ACC112 (cell line): ENCODE results near the gene CAMKMT.
"Not testable (repeated sequence)": the region's sequence is repeated elsewhere in the genome, so short reads cannot be mapped to it uniquely, and the experiment has no call there.

Experiments used
- H2AFZ ChIP-seq: fragments of 200-600 bp; sonication (generic); one replicate; pipeline ENCODE4 v1.6.0; 2017; ENCODE audit warnings: antibody characterized with exemption, low read length; ENCODE audit not compliant: unreplicated experiment
- H3K27ac ChIP-seq: fragments of 200-600 bp; sonication (generic); 2 replicates; pipeline ENCODE4 v1.5.1; 2014; ENCODE audit warnings: low read depth, mild to moderate bottlenecking, antibody characterized with exemption, low read length, moderate library complexity
- H3K27me3 ChIP-seq: fragments of 200-600 bp; sonication (generic); 2 replicates; pipeline ENCODE4 v1.6.1; 2014; ENCODE audit warnings: mild to moderate bottlenecking, antibody characterized with exemption, low read length, moderate library complexity, mixed read lengths; ENCODE audit not compliant: insufficient read depth
- H3K36me3 ChIP-seq: fragments of 200-600 bp; sonication (generic); 2 replicates; pipeline ENCODE4 v1.6.1; 2016; ENCODE audit warnings: mild to moderate bottlenecking, antibody characterized with exemption, low read length, moderate library complexity, mixed read lengths; ENCODE audit not compliant: insufficient read depth
- H3K4me1 ChIP-seq: fragments of 200-600 bp; sonication (generic); one replicate; pipeline ENCODE4 v1.6.1; 2016; ENCODE audit warnings: low read length, mixed read lengths; ENCODE audit not compliant: insufficient read depth, unreplicated experiment, control insufficient read depth
- H3K4me3 ChIP-seq: fragments of 200-600 bp; sonication (generic); 2 replicates; pipeline ENCODE4 v1.5.1; 2014; ENCODE audit warnings: mild to moderate bottlenecking, low read depth, low read length
- H3K79me2 ChIP-seq: fragments of 200-600 bp; sonication (generic); one replicate; pipeline ENCODE4 v1.6.0; 2016; ENCODE audit warnings: low read length; ENCODE audit not compliant: control insufficient read depth, unreplicated experiment, insufficient read depth

CAMKMT gene

DNA sequence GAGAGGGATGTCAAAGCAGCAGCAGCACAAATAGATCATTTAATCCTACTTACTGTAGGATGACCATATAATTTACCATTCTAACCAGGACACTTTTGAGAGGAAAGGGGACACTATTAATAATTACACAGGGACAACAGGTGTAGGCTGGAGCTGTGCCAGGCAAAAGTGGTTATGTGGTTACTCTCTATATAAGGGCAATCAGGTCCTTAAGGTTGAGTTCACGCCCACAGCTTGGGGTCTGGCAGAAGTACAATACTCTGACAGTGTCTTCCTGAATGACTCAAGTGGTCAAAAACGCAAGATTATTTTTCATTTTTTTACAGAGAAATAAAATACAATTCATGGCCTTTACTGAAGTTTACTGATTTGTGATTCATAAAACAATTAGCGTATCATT lies 3.2 kb upstream of the CAMKMT start:
- peaks cover 14% of the 10 kb centered on the region for H3K4me1 ChIP-seq
- H2AFZ ChIP-seq: no peak overlapping the region
- no peaks in the 10 kb centered on the region for H3K27me3 ChIP-seq
- no peak overlapping the region for H3K4me3 ChIP-seq
- 0 out of 2 replicates have a peak, but pooled peaks cover 4% of the 10 kb centered on the region for H3K36me3 ChIP-seq
- peaks cover 40% of the 10 kb centered on the region for H3K79me2 ChIP-seq
- no peak overlapping the region for H3K27ac ChIP-seq

- Histone ChIP-seq H3K4me1 (peaks cover 14% of the 10 kb centered on the region), H3K27me3 (no peaks in the 10 kb centered on the region), H3K4me3 (peak overlapping the region; percentile 89), H3K79me2 (peaks cover 34% of the 10 kb centered on the region), H2AFZ (peak overlapping the region; percentile 94), H3K27ac (peak overlapping the region; percentile 96), H3K36me3 (0 out of 2 replicates have a peak, but pooled peaks cover 2% of the 10 kb centered on the region)
Measured at GRCh38 chr2:44360749-44361329, 908 bp upstream of the CAMKMT start.

DNA sequence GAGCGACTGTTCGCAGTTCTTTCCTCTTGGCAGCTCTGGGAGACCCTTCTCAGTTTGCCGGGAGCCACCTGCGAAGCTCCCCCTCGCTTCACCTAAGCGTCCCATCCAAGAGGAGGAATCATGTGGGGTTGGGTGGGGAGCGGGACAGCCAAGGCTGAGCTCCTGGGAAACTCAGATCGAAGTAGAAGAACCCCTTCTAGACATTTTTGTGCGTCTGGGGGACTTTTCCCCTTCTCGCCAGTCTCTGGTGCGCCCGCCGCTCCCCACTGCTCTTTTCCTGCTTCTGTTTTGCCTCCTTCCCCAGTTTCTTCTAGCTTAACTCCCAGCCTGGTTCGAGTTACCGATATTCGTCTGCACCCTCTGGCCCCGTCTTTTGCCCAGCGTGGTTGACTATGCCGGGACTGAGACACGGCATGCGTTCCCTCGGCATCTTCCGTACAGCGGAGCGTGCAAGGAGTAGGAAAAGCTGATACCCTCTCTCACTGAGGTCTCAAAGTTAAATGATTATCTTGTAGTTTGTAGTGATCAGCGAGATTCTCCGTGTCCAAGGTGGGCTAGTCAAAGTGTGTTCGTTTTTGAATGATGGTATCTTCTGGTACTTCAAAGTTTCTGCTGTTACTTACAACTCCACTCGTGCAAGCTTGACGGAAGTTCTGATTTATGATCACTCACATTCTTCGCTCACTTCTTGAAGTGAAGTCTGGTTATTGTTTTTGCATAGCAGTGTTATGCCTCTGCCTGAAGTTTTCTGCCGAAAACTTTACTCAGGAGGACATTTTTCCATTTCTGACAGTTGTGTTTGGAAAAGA lies 664 bp downstream of the CAMKMT start:
- Histone ChIP-seq H3K4me1 (peaks cover 14% of the 10 kb centered on the region), H3K27ac (peak overlapping the region; percentile 24; the same call in 1 of the 2 replicates), H2AFZ (peak overlapping the region; percentile 89), H3K36me3 (no peaks in the 10 kb centered on the region), H3K27me3 (no peaks in the 10 kb centered on the region), H3K79me2 (peaks cover 23% of the 10 kb centered on the region), H3K4me3 (peak overlapping the region; percentile 89)

DNA sequence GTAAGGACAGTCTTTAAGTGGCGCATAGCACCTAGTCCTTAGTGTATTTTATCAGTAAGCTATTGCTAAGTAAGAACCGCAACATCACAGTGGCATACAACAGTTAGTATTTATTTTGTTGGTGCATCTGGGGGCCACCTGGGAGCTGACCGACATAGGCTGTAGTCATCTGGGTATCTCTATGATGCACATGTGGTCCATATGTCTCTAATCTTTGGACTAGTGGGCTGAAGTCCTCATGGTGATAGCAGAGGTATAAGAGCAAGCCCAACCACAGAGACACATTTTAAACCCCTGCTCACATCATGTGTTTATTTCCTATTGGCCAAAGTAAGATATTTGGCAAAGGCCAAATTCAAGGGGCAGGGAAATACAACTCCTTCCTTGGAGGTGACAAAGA lies 2.9 kb downstream of the CAMKMT start:
- H2AFZ ChIP-seq: no peak overlapping the region
- no peaks in the 10 kb centered on the region for H3K27me3 ChIP-seq
- peaks cover 10% of the 10 kb centered on the region for H3K4me1 ChIP-seq
- no peak overlapping the region for H3K4me3 ChIP-seq
- H3K36me3 ChIP-seq: no peaks in the 10 kb centered on the region
- H3K79me2 ChIP-seq: peaks cover 17% of the 10 kb centered on the region
- H3K27ac ChIP-seq: no peak overlapping the region

GRCh38 chr2:44367591-44367990 lies 5.8 kb downstream of the CAMKMT start:
- Histone ChIP-seq H3K79me2 (no peaks in the 10 kb centered on the region), H3K4me1 (no peaks in the 10 kb centered on the region), H3K4me3 (no peak overlapping the region), H3K27me3 (no peaks in the 10 kb centered on the region), H3K27ac (no peak overlapping the region), H2AFZ (no peak overlapping the region), H3K36me3 (no peaks in the 10 kb centered on the region)

GRCh38 chr2:44369392-44369791 lies 7.6 kb downstream of the CAMKMT start:
- Histone ChIP-seq H3K4me3 (no peak overlapping the region), H2AFZ (no peak overlapping the region), H3K79me2 (no peaks in the 10 kb centered on the region), H3K27ac (no peak overlapping the region), H3K27me3 (no peaks in the 10 kb centered on the region), H3K4me1 (no peaks in the 10 kb centered on the region), H3K36me3 (no peaks in the 10 kb centered on the region)

GRCh38 chr2:44371445-44371844 lies 9.7 kb downstream of the CAMKMT start:
- Histone ChIP-seq H3K36me3 (no peaks in the 10 kb centered on the region), H3K27me3 (no peaks in the 10 kb centered on the region), H3K79me2 (no peaks in the 10 kb centered on the region), H3K4me1 (no peaks in the 10 kb centered on the region), H3K27ac (no peak overlapping the region), H3K4me3 (no peak overlapping the region), H2AFZ (no peak overlapping the region)

DNA sequence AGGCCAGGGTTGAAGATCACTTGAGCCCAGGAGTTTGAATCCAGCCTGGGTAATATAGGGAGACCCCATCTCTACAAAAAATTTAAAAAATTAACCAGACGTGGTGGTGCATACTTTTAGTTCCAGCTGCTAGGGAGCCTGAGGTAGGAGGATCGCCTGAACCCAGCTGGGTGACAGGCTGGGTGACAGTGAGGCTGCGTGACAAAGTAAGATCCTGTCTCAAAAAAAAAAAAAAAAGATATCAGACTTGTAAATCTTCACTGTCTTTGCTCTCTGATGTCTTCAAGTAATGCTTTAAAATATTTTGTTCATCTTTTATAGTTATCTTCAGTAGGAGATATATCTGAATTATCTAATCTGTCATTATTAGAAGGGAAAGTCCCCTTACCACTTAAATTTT lies 10.5 kb downstream of the CAMKMT start:
- Histone ChIP-seq H2AFZ (no peak overlapping the region), H3K4me1 (no peaks in the 10 kb centered on the region), H3K27me3 (no peaks in the 10 kb centered on the region), H3K4me3 (no peak overlapping the region), H3K27ac (no peak overlapping the region), H3K79me2 (no peaks in the 10 kb centered on the region), H3K36me3 (no peaks in the 10 kb centered on the region)

DNA sequence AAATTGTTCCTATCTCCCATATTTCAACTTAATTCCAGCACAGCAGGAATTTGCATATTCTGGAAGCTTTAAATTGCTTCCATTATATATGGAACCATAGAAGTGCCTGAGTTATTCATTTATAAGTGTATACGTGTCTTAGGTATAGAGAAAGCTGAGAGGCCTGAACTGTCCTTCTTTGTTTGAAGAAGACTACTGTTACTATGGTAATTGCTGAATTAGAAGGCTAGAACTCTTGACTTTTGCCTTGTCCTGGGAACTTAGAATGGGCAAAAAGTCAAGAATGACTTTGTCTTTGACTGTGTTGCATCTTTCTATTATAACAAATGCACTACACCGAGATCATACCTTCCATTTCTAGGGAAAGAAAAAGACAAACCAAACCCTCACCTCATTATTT lies 15.7 kb downstream of the CAMKMT start:
- Histone ChIP-seq H3K36me3 (no peaks in the 10 kb centered on the region), H3K4me1 (no peaks in the 10 kb centered on the region), H3K27me3 (no peaks in the 10 kb centered on the region), H3K27ac (no peak overlapping the region), H3K4me3 (no peak overlapping the region), H3K79me2 (no peaks in the 10 kb centered on the region), H2AFZ (no peak overlapping the region)

DNA sequence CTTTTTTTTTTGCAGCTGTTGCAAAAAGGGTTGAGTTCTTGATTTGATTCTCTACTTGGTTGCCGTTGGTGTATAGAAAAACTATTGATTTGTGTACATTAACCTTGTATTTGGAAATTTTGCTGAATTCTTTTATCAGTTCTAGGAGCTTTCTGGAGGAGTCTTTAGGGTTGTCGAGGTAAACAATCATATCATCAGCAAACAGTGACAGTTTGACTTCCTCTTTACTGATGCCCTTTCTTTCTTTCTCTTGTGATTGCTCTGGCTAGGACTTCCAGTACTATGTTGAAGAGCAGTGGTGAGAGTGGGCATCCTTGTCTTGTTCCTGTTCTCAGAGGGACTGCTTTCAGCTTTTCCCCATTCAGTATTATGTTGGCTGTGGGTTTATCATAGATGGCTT lies 23.5 kb downstream of the CAMKMT start:
- not testable (repeated sequence) for H3K4me3 ChIP-seq, H3K27me3 ChIP-seq, H3K79me2 ChIP-seq, H2AFZ ChIP-seq, H3K36me3 ChIP-seq, H3K27ac ChIP-seq, H3K4me1 ChIP-seq

- no peaks in the 10 kb centered on the region for H3K79me2 ChIP-seq
- no peak overlapping the region for H3K4me3 ChIP-seq
- no peaks in the 10 kb centered on the region for H3K27me3 ChIP-seq
- no peaks in the 10 kb centered on the region for H3K4me1 ChIP-seq
- no peak overlapping the region for H3K27ac ChIP-seq
- H3K36me3 ChIP-seq: no peaks in the 10 kb centered on the region
- H2AFZ ChIP-seq: no peak overlapping the region
Measured at GRCh38 chr2:44388877-44389276, 27.1 kb downstream of the CAMKMT start.
